Hematopoietic multipotent progenitor cell treated with erythropoietin and hydrocortisone succinate and interleukin-3 and kit ligand, for 15 days (in vitro differentiated cells): ENCODE data around the gene CNTNAP2.

Experiments
- DNase-seq: peaks from one replicate; pipeline ENCODE4 v3.0.0-alpha.2; 2015; ENCODE audit warnings: low spot score

The CNTNAP2 gene

DNA sequence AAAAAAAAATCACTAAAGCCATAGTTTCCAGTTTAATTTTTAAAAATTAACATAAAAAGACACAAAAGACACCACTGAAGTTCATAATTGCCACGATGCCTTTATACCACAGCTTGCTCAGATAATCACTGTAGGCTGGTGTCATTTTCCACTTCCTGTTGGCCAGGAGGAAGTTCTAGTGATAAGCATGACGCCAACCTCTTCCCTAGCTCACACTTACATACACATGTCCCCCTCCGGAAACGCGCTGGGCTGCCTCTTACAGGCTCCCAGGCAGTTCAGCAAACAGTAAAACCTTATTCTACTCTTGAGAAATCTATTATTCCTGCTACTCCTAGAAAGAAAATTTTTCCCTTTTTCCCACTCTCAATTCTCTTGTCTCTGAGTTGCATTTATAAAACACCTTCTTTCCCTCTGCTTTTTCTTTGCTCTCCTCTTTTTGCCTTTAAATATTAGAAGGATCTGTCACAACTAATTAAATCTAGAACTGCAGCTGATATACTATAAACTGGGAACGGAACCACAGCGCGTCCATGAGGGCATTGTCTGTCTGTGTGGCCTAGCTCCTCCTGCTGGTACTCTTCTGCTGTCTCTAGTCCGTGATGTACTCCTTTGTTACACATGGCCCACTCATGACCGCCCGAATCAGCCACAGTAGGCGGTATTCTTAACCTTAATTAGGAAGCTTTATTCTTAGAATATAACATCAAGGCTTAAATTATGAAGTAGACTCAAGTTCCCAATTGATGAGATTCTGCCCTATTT lies 664.9 kb downstream of the CNTNAP2 start:
- no peak for DNase-seq

GRCh38 chr7:146787266-146787665 lies 670.7 kb downstream of the CNTNAP2 start:
- DNase-seq, result no peak

DNA sequence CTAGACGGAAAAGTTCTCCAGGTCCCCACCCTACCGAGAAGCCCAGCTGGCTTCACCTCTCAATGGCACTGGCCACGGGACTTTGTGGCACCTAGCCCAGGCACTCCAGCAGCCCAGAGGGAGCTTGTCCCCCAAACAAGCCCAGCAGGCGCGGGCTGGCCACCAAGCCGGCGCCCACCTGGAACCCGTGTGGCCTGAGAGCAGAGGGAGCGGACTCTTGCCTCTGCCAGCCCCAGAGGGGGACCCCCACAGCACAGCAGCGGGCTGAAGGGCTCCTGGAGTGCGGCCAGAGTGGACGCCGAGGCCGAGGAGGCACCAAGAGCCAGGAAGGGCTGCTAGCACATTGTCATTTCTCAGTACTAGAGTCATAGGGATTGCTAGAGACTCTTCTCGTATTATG lies 671.4 kb downstream of the CNTNAP2 start:
- DNase-seq, result no peak

- no peak for DNase-seq
Measured at GRCh38 chr7:146791344-146792285, 675.0 kb downstream of the CNTNAP2 start.

DNA sequence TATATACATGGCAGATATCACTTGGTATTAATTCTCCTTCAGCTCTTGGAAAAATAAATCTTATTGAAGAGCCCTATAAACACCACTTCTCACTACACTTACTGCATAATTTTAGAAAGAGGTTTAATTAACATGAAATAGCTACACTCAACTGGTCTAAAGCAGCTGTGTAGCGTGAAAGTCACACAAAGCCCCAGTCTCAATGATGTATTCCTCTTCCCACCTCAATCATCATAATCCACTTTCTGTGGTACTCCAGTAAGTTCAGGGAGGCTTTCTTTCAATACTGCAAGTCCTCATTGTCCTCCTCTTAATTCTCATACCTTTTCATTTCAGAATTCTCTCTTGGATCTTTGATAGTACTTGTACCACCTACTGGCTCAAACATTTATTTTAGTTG lies 688.0 kb downstream of the CNTNAP2 start:
- no peak for DNase-seq

- no peak for DNase-seq
Measured at GRCh38 chr7:146805082-146805481, 688.5 kb downstream of the CNTNAP2 start.

GRCh38 chr7:146826329-146826728 lies 709.7 kb downstream of the CNTNAP2 start:
- DNase-seq, result no peak

DNA sequence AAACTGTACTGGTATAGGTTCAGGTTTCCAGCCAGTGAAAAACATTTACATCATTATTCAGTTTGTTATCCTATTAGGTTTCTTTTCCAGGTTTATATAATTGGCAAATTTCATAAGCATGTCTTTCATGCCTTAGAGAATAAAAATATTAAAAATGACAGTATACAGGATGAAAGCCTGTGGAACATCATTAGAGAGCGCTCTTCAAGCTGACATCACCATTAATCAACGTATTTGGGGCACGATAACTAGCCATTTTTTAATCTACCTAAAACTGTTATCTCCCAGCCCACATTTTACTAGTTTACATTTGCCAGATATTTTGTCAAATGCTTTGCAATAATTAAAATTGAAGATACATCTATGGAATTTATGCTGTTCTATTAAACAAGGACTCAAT lies 714.1 kb downstream of the CNTNAP2 start:
- DNase-seq, result no peak

GRCh38 chr7:146831875-146832274 lies 715.3 kb downstream of the CNTNAP2 start:
- DNase-seq, result no peak

GRCh38 chr7:146844405-146844804 lies 727.8 kb downstream of the CNTNAP2 start:
- no peak for DNase-seq

GRCh38 chr7:146858690-146859089 lies 742.1 kb downstream of the CNTNAP2 start:
- no peak for DNase-seq

DNA sequence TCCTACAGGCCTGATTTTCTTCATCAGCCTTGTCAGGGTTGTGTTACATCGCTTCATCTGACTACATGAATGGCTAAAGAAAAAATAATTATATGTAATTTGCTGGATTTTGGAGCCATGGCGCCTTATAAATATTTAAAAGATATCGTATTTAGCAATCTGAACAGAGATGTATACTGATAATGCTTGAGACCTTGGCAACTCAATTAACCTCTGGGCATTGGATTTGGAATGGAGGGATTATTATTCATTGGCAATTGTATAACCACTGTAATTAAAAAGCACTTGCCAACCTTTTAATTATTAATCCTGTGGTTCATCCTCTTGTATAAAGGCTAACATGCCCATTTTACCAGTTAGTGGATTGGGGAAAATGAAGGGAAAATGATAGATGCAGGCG lies 745.1 kb downstream of the CNTNAP2 start:
- no peak for DNase-seq

DNA sequence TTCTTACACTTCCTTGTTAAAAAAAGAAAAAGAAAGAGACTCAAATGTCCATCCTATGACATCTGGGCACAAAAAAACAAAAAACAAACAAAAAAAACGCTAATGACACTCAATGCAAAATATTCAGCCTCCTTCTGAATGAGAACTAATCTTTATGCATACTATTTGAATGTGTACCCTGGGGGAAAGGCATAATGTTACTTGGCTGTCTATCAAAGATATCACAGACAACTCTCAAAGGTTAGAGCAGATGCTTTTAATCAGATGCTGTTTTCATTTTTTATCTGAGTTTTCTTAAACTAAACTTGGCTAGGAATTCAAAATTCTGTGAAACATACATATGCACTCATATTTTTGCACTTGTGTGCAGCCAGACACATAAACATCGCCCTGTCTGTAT lies 745.8 kb downstream of the CNTNAP2 start:
- DNase-seq, result no peak

DNA sequence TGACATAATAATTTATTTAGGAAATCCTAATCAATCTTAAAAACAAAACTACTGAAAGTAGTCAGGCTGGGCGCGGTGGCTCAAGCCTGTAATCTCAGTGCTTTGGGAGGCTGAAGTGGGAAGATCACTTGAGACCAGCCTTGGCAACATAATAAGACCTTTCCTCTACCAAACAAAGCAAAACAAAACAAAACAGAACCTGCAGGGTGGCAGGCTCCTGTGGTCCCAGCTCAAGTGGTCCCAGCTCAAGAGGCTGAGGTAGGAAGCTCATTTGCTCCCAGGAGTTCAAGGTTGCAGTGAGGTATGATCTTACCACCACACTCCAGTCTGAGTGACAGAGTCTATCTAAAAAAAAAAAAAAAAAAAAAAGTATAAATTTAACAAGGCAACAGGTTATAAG lies 748.0 kb downstream of the CNTNAP2 start:
- no peak for DNase-seq

- DNase-seq, result no peak
Measured at GRCh38 chr7:146865696-146866095, 749.1 kb downstream of the CNTNAP2 start.

- DNase-seq, result no peak
Measured at GRCh38 chr7:146874722-146875121, 758.1 kb downstream of the CNTNAP2 start.

DNA sequence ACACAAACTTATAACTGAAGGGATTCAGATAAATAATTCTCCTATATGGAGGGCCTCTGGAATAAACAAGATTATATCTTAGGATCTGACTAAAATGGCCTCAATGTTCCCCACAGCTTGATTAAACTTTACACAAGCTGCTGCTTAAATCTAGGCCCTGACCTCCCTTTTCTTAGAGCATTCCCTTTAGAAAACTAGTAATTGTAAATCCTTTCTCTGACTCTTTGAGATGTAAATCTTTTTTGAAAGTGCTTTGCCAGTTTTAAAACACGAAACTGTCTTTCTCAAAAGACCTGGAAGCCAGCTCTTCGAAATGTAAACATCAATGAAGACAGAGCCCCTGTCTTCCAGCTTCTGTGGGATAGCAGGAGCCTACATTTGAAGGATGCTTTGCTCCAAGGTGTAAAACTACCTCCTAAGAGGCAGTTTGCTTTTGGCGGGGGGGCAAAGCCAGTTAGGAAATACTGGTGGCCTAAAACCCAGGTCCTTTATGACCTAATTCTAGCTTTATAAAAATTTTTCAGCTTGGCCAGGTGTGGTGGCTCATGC lies 758.7 kb downstream of the CNTNAP2 start:
- no peak for DNase-seq

DNA sequence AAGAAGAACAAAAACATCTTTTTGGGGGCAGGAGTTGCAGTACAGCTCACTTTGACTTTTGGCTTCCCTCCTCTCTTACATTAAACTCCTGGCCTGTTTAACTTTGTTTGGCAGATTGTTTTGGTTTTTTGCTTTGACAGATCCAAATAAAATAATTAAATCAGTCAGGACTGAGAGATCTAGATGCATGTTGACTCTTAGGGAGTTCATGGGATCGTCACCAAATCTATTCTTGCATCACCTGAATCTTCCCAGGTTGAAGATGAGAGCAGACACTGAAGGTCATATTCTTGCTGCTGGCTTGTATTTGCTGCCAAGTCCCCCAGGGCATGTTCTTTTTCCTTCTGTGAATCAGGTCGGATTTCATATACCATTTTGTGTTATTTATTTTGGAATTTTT lies 759.4 kb downstream of the CNTNAP2 start:
- no peak for DNase-seq

DNA sequence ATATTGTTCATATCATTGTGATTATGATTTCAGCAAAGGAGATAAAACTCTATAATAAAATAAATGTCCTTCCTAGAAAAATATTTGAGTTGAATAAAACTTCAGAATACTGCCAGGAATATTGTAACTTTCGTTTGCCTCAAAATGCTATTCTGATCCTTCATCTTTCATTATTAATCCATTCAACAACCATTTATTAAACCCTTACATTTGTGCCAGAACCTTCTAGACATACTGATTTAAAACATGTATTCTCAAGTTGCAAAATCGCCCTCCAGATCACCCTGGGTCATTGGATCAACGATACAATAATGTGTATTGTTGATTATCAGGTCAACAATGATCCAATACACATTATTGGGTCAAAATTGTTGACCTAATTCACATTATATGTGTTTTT lies 759.8 kb downstream of the CNTNAP2 start:
- no peak for DNase-seq

- no peak for DNase-seq
Measured at GRCh38 chr7:146878901-146879300, 762.3 kb downstream of the CNTNAP2 start.

DNA sequence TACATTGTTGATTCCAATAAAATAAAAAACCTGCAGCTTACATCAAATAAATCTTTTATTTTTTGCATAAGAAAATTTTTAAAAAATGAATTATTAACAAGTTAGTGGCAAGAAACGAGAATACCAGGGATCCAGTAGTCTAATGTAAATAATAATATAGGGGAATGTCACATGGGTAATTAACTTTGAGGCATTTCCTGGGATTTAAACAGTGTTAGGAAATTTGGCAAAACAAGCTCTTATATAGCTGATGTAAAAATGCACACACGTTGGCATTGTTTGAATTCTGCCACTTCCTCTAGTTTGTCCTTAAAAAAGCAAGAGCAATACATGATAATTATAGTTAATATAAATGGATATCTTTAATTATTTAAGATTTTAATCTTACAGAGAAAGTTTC lies 768.6 kb downstream of the CNTNAP2 start:
- no peak for DNase-seq

- no peak for DNase-seq
Measured at GRCh38 chr7:146889806-146890555, 773.4 kb downstream of the CNTNAP2 start.
